Measurements from ENCODE around the gene CIRBP.
"Not testable (repeated sequence)": the region's sequence is repeated elsewhere in the genome, so short reads cannot be mapped to it uniquely, and the experiment has no call there.

The CIRBP gene

DNA sequence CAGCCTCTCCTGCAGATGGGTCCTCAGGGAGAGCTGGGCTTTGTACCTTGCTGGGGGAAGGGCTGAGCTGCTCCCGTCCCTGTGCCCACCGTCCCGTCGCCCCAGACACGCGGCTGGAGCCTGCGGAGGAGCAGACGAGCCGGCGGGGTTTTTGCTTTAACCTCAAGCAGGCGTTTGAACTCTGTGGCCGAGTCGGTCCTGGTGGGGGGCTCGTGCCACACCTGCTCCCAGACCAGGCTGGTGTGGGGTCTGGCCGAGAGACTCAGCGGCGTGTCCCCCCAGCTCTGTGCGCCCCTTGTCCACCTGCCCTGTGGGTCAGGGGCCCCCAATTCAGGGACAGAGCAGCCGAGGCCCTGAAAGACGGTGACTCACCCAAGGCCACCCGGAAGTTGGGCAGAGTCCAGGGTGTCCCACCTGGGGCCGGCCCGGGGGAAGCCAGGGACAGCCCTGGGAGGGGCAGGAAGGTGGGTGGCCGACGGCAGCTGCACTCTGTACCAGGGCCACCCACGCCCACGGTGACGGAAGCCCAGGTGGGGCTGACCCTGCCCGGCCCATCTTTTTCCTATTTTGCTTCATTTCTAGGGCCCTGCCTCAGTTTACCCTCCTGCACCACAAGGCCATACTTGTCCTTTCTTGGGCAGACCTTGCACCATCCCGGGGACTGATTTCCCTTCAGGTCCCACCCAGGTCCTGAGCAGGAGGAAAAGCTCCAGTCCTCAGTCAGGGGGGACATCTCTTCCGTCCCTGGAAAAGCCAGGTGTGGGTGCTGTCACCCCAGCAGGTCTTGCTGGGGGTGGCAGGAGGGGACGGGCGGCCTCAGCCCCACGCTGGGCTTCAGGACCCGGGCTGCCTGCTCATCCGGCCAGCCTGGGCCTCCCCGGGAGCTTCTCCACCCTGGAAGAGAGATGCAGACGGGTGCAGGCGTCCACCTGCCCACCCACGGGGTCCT lies 21.8 kb downstream of the CIRBP start:
- no peak for DNase-seq (ENCODE audit: low read depth in 2 of 2)

DNA sequence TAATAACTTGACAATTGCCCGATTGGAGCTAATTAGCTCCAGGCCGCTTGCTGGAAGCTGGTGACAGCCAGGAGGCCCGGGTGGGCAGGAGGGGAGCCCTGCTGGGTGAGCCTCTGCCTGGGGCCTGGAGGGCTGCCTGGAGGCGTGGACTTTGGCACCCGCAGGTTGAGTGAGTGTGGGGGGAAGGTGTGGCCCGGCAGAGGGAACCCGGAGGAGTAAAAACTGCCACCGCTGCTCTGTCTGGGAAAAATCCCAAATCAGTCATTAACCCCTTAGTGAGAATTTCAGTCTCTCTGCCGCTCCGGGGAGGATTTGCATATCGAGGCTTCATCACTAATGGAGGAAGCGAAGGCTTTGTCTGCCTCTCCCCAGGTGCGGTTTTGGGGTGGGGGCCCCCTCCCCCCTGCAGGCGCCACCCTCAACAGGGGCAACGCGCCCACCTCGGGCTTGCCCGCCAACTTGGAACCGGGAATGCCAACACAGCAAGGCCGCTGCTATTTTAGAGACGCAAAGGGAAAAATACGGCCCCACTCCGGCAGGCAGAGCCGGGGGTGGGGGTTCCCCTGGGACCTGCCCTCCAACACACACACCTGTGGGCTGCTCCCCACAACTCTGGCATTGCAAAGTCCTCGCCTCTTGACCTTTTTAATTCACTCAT lies 22.8 kb downstream of the CIRBP start:
- DNase-seq (ENCODE audit: low read depth in 2 of 2): no peak

DNA sequence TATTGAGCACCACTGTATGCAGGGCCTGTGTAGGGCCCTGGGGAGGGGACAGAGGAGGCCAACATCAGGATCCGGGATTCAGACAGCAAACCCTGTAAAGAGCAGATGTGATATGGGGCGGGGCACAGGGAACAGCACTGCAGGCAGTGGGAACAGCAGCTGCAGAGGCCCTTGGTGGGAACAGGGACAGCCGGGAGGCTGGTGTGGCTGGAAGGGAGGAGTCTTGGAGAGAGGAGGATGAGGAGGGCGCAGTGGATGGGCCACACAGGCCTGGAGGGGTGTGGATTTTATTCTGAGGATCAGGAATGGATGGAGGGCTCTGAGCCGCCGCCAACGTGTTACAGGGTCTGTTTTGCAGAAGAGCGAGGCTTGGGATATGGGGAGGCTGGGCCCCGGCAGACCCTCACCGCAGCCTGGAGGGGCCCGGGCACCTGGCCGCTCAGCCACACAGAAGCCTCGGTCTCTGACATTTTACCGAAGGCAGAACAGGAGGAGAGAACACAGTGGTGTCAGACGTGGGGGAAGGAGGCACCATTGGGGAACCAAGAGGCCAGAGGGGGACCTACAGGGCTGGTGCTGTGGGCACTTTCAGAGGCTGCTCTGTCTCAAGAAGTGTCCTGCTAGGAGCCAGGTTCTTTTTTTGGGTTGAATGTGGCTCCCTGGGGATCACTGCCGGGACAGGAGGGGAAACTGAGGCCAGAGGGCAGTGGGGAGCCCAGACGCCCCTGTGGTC lies 23.5 kb downstream of the CIRBP start:
- no peak for DNase-seq (ENCODE audit: low read depth in 2 of 2)

- DNase-seq (ENCODE audit: low read depth in 2 of 2): no peak
Measured at GRCh38 chr19:1293782-1294604, 24.9 kb downstream of the CIRBP start.

DNA sequence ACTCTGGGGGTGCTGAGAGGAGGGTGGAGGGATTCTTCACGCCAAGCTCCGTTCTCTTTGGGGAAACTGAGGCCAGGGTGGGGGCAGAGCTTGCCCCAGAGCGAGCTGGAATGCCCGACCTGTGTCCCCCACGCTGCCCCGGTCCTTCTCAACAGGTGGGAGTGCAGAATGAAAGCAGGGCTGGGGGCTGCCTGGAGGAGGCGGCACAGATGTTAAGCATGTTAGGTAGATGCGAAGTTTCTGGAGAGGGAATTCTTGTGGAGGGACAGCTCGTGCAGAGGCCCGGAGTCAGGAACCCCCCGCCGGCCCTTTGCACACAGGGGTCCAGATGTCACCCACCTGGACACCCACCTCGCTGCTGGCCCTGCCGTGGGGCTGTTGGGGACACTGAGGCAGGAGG lies 25.6 kb downstream of the CIRBP start:
- DNase-seq (ENCODE audit: low read depth in 2 of 2): no peak

DNA sequence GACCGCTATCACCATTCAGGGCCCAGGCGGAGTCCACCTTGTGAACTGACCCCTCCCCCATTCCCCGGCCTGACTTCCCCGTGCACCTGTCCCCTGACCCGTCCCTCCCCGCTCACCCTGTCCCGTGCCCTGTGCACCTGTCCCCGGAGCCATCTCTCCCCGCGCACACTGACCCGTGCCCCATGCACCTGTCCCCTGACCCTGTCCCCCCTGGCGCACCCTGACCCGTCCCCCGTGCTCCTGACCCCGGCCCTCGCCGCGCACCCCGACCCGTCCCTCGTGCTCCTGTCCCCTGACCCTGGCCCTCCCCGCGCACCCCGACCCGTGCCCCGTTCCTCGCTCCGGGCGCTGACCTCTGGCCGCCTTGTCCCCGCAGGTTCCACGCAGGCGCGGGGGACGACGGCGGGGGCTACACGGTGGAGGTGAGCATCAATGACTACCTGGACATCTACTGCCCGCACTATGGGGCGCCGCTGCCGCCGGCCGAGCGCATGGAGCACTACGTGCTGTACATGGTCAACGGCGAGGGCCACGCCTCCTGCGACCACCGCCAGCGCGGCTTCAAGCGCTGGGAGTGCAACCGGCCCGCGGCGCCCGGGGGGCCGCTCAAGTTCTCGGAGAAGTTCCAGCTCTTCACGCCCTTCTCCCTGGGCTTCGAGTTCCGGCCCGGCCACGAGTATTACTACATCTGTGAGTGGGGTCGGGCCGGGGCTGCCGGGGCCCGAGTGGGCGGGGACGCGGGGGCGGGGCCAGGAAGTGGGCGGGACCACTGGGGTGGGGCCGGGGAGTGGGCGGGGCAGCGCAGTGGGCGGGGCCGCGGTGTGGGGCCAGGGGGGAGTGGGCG lies 26.3 kb downstream of the CIRBP start:
- DNase-seq (ENCODE audit: low read depth in 2 of 2): peak in 1 of 2 donors; percentile 28

GRCh38 chr19:1296078-1296477 lies 26.9 kb downstream of the CIRBP start:
- no peak for DNase-seq (ENCODE audit: low read depth in 2 of 2)

GRCh38 chr19:1296575-1297271 lies 27.6 kb downstream of the CIRBP start:
- no peak for DNase-seq (ENCODE audit: low read depth in 2 of 2)

DNA sequence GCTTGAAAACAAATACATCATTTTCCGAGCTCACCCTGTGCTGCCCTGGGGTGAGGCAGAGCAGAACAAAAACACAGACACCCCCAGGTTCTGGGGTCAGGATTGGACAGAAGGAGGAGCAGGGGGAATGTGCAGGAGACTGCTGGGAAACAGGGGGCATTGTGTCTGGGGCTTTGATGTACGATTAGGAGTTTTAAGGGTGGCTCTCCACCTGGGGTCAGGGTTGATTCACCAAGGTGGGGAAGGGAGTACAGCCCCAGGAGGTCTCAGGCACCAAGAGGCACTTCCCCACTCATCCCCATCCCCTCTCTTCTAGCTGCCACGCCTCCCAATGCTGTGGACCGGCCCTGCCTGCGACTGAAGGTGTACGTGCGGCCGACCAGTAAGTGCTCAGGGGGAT lies 29.1 kb downstream of the CIRBP start:
- DNase-seq (ENCODE audit: low read depth in 2 of 2): no peak

DNA sequence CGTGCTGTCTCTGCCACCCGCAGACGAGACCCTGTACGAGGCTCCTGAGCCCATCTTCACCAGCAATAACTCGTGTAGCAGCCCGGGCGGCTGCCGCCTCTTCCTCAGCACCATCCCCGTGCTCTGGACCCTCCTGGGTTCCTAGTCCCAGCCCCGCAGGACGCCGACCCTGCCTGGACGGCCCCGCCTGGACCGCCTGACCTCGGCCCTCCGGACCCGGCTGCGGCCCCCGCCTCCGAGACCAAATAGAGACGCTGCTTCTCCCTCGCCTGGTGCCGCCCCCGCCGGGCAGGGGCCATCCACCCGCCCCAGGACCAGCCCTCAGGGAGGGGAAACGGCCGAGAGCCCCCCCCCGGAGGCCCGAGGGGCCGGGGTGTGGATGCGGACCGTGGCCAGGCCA lies 30.7 kb downstream of the CIRBP start:
- no peak for DNase-seq (ENCODE audit: low read depth in 2 of 2)

DNA sequence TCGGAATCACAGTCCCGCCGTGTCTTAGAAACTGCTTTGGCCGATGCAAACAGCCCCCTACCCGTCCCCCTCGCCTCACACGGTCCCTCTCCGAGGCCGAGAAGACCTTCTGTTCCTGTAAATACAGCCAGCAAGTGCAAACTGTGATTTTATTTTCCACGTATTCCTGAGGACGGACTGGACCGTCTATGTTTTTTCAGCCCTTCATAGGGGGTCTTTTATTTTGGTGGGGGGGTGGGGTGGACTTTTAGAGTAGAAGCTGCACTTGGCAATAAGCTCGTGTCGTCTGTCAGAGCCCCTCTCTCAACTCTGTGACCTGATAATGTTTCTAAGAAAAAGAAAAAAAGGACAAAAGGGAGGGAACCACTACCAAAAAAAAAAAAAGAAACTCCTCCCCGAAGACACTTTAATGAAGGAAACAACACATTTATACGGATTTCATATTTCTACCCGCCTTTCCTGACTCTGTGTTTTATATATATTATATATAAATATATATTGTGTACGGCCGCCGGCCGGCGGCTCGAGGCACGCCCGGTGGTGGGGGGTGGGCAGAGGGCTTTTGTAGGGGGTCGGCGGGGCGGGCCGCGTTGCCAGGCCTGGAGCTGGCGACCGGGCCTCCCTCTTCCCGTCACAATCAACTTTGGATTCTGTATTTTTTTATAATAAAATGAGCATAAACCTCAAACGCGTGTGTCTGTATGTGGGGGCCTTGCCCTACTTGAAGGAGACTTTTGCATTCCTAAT lies 31.8 kb downstream of the CIRBP start:
- DNase-seq (ENCODE audit: low read depth in 2 of 2): no peak

GRCh38 chr19:1302533-1303239 lies 33.6 kb downstream of the CIRBP start:
- DNase-seq (ENCODE audit: low read depth in 2 of 2): no peak

GRCh38 chr19:1304197-1304924 lies 35.2 kb downstream of the CIRBP start:
- DNase-seq (ENCODE audit: low read depth in 2 of 2): no peak

DNA sequence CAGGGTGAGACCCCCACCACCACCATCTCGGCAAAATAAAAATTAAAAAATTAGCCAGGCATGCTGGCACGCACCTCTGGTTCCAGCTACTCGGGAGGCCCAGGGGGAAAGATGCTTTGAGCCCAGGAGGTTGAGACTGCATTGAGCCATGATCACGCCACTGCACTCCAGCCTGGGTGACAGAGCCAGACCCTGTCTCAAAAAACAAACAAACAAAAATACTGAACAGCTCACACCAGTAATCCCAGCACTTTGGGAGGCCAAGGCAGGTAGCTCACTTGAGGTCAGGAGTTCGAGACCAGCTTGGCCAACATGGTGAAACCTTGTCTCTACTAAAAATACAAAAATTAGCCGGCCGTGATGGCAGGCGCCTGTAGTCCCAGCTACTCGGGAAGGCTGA lies 36.2 kb downstream of the CIRBP start:
- DNase-seq (ENCODE audit: low read depth in 2 of 2): not testable (repeated sequence)

DNA sequence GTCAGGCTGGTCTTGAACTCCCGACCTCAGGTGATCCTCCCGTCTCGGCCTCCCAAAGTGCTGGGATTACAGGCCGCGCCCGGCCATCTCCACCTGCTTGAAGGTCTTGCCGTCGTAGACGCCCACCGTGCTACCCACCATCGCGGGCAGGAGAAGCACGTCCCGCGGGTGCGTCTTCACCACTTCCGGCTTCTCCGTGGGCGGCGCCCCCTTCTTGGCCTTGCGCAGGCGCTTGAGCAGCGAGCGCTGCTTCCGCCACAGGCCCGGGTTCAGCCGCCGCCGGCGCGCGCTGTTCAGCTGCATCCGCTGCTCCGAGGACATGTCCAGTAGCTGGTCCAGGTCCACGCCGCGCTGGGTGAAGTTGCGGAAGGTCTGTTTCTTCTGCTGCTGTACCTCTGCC lies 38.2 kb downstream of the CIRBP start:
- DNase-seq (ENCODE audit: low read depth in 2 of 2): no peak

GRCh38 chr19:1307755-1308303 lies 38.7 kb downstream of the CIRBP start:
- no peak for DNase-seq (ENCODE audit: low read depth in 2 of 2)

- no peak for DNase-seq (ENCODE audit: low read depth in 2 of 2)
Measured at GRCh38 chr19:1308718-1309117, 39.6 kb downstream of the CIRBP start.
